OCI-LY3 (cell line): ENCODE measurements around the gene FBXW4.

Source experiments
- H2AFZ ChIP-seq: fragments of 200-600, 300-600 bp; shearing (Covaris generic); 2 replicates; pipeline ENCODE4 v1.6.0; 2014; ENCODE audit warnings: antibody characterized with exemption, low read depth, low read length
- H3K27ac ChIP-seq: fragments of 200-600, 300-600 bp; sonication (generic); 2 replicates; pipeline ENCODE4 v1.5.1; 2014; ENCODE audit warnings: mild to moderate bottlenecking, low read length, moderate library complexity, mixed read lengths
- H3K27me3 ChIP-seq: fragments of 200-600, 300-600 bp; sonication (generic); 2 replicates; pipeline ENCODE4 v1.6.1; 2014; ENCODE audit warnings: low read depth, low read length, mixed read lengths
- H3K36me3 ChIP-seq: fragments of 200-600, 300-600 bp; sonication (generic); replicated peaks from 2 replicates; pipeline ENCODE3; 2014; ENCODE audit warnings: low read depth, low read length, mixed read lengths
- H3K4me1 ChIP-seq: fragments of 300-600, 200-600 bp; sonication (generic); 2 replicates; pipeline ENCODE4 v1.6.1; 2014; ENCODE audit warnings: low read length, mixed read lengths
- H3K4me2 ChIP-seq: fragments of 200-600, 300-600 bp; sonication (generic); 2 replicates; pipeline ENCODE4 v1.6.1; 2014; ENCODE audit warnings: low read length, mixed read lengths
- H3K4me3 ChIP-seq: fragments of 300-600, 200-600 bp; sonication (generic); 2 replicates; pipeline ENCODE4 v1.5.1; 2014; ENCODE audit warnings: antibody characterized with exemption, mild to moderate bottlenecking, low read length, moderate library complexity
- H3K79me2 ChIP-seq: fragments of 300-600, 200-600 bp; shearing (Covaris generic); 2 replicates; pipeline ENCODE4 v1.6.1; 2014; ENCODE audit warnings: mild to moderate bottlenecking, low read length, mixed read lengths
- H3K9ac ChIP-seq: fragments of 300-600, 200-600 bp; shearing (Covaris generic); 2 replicates; pipeline ENCODE4 v1.6.0; 2014; ENCODE audit warnings: mild to moderate bottlenecking, low read length, moderate library complexity
- H3K9me3 ChIP-seq: fragments of 200-600, 300-600 bp; shearing (Covaris generic); 2 replicates; pipeline ENCODE4 v1.6.1; 2014; ENCODE audit warnings: low read length, mixed read lengths; ENCODE audit not compliant: insufficient read depth
- H4K20me1 ChIP-seq: fragments of 200-600, 300-600 bp; sonication (generic); 2 replicates; pipeline ENCODE4 v1.6.1; 2016; ENCODE audit warnings: low read length, mixed read lengths; ENCODE audit not compliant: insufficient read depth
- EZH2phosphoT487 ChIP-seq: fragments of 200-600 bp; shearing (Covaris generic); IDR thresholded peaks from 2 replicates; pipeline ENCODE4 v1.6.1; 2018; ENCODE audit warnings: antibody characterized with exemption, mixed run types, low read depth
- TF ChIP-seq, protein P1 (sequence below): fragments of 200-600, 300-600 bp; sonication (generic); IDR thresholded peaks from 2 replicates; pipeline ENCODE4 v1.5.1; 2014; ENCODE audit warnings: antibody characterized with exemption, low read length, low read depth

FBXW4 gene

DNA sequence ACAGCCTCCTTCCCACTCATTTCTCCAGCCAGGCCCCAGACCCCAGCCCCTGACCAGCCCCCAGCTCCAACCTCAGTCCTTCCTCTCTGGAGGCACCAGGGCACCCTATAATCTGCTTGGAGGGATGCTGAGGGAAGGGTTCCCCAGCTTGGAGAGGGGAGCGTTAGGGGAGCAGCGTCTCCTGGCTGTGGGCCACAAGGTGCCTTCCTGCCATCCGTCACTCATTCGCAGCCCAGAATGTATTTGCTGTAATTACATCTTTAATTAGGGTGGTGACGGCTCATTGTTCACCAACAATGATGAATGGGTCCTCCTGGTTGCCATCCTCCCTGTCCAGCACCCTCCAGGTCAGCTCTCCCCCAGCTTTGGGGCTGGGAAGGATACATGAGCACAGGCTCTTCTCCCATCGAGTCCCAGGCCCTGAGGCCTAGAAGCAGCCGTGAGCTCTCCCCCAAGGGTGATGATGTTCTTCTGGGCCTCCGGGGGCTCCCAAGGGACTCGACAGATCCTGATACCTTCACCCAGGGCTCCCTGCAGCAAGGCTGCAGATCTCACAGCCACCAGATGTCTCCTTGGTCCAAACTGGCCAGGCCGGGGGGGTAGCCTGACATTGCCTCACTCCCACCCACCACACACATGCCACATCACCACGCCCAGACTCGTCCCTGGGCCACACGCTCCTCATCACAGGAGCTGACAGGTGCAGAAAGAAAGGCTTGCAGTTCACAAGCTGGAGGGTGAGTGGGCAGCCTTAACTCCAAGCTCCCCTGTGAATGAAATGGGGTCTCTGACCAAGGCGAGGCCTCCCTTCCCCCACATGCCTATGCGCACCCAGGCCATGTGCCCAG is 133.7 kb downstream of the FBXW4 start:
- no peak for TF ChIP-seq EZH2phosphoT487
- TF ChIP-seq, protein P1, sequence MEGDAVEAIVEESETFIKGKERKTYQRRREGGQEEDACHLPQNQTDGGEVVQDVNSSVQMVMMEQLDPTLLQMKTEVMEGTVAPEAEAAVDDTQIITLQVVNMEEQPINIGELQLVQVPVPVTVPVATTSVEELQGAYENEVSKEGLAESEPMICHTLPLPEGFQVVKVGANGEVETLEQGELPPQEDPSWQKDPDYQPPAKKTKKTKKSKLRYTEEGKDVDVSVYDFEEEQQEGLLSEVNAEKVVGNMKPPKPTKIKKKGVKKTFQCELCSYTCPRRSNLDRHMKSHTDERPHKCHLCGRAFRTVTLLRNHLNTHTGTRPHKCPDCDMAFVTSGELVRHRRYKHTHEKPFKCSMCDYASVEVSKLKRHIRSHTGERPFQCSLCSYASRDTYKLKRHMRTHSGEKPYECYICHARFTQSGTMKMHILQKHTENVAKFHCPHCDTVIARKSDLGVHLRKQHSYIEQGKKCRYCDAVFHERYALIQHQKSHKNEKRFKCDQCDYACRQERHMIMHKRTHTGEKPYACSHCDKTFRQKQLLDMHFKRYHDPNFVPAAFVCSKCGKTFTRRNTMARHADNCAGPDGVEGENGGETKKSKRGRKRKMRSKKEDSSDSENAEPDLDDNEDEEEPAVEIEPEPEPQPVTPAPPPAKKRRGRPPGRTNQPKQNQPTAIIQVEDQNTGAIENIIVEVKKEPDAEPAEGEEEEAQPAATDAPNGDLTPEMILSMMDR, result no peak
- Histone ChIP-seq H3K4me3 (no peak overlapping the region), H3K79me2 (no peaks in the 10 kb centered on the region), H3K36me3 (no peaks in the 10 kb centered on the region), H3K9ac (no peak overlapping the region), H3K4me2 (no peak overlapping the region), H3K27ac (no peak overlapping the region), H4K20me1 (no peaks in the 10 kb centered on the region), H3K9me3 (no peaks in the 10 kb centered on the region), H3K4me1 (no peaks in the 10 kb centered on the region), H2AFZ (no peak overlapping the region), H3K27me3 (no peaks in the 10 kb centered on the region)
